ENCODE results near the gene GRAMD2B. TPM values are rescaled to one million over a fixed set of nuclear protein-coding genes. Genes with fewer than 3 reads are reported as not detected.
A peak's percentile ranks its signal among the peaks of the same experiment; 100 is the strongest.

GRAMD2B gene
- total RNA-seq, 2 experiments from 2014 or later, result 7.2 to 9.4 TPM

GRCh38 chr5:126508251-126508961, 85.2 kb downstream of the GRAMD2B start:
- POLR2A ChIA-PET, result interaction anchor here (0.9 to 2.4 kb wide), 5 partner anchors 9 to 269 kb away, joined by 3 to 11 read pairs (median 8); partner anchors contain the start of genes GRAMD2B and LMNB1
- Mint-ChIP-seq H3K9me3 (peaks cover 4% of the 10 kb centered on the region), H3K4me1 (ENCODE audit: low read depth) (peaks cover 55% of the 10 kb centered on the region), H3K36me3 (ENCODE audit: low read depth) (peaks cover 3% of the 10 kb centered on the region), H3K27me3 (no peaks in the 10 kb centered on the region), H3K4me3 (peak overlapping the region; percentile 85), H3K27ac (peak overlapping the region; percentile 92)
- TF ChIP-seq CTCF (IDR thresholded peaks at IDR 0.05), result no peak
- intact Hi-C loops (cut with DNase I, micrococcal nuclease), result loop anchor here in 1 of 2 experiments (2.0 kb wide), 1 partner anchor 30 kb away; no protein-coding TSS in a partner anchor
- Histone ChIP-seq H3K27ac (ENCODE audit: low read depth in 1 of 2, low read length in 2 of 2) (peak overlapping the region in 1 of 2 donors; percentile 11), H3K4me1 (ENCODE audit: insufficient read depth, low read length) (peaks cover 23% of the 10 kb centered on the region), H3K27me3 (ENCODE audit: control insufficient read depth in 1 of 2, insufficient read depth in 2 of 2, low read length in 2 of 2) (no peaks in the 10 kb centered on the region), H3K9me3 (ENCODE audit: control insufficient read depth in 1 of 2, insufficient read depth in 1 of 2, low read length in 2 of 2) (no peaks in the 10 kb centered on the region), H3K4me3 (ENCODE audit: low read length) (peak overlapping the region; percentile 29), H3K36me3 (ENCODE audit: insufficient read depth, low read length) (no peaks in the 10 kb centered on the region)
- CTCF ChIA-PET, result interaction anchor here (0.5 to 1.2 kb wide), 2 partner anchors 9 to 27 kb away, joined by 3 to 6 read pairs; no protein-coding TSS in a partner anchor
- peak in 1 of 14 experiments; percentile 37 for DNase-seq
- ATAC-seq (ENCODE audit: poor library complexity), result no peak

DNA sequence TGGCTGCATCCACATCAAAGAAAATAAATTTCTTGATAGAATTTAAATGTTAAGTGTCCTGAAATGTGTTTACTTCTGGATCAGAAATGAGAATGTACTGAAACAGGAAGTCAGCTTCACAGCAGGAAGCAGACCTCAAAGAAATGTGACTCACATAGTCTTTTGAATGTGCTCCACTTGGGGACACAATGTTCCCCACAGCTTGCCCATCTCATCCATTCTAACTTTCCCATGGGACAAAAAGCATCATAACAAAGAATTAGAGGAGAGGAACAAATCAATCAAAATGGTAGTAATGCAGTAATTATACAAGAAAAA, 85.7 kb downstream of the GRAMD2B start:
- Mint-ChIP-seq H3K36me3 (ENCODE audit: low read depth) (no peaks in the 10 kb centered on the region), H3K4me1 (ENCODE audit: low read depth) (peaks cover 50% of the 10 kb centered on the region), H3K4me3 (peak overlapping the region; percentile 85), H3K27ac (peak overlapping the region; percentile 92), H3K27me3 (no peaks in the 10 kb centered on the region), H3K9me3 (peaks cover 4% of the 10 kb centered on the region)
- peak; percentile 90 for ATAC-seq (ENCODE audit: poor library complexity)
- intact Hi-C loops (cut with DNase I, micrococcal nuclease), result loop anchor here in 1 of 2 experiments (2.0 kb wide), 1 partner anchor 30 kb away; no protein-coding TSS in a partner anchor
- Histone ChIP-seq H3K4me1 (ENCODE audit: insufficient read depth, low read length) (peaks cover 23% of the 10 kb centered on the region), H3K9me3 (ENCODE audit: control insufficient read depth in 1 of 2, insufficient read depth in 1 of 2, low read length in 2 of 2) (no peaks in the 10 kb centered on the region), H3K27ac (ENCODE audit: low read depth in 1 of 2, low read length in 2 of 2) (peak overlapping the region in 1 of 2 donors; percentile 11), H3K27me3 (ENCODE audit: control insufficient read depth in 1 of 2, insufficient read depth in 2 of 2, low read length in 2 of 2) (no peaks in the 10 kb centered on the region), H3K36me3 (ENCODE audit: insufficient read depth, low read length) (no peaks in the 10 kb centered on the region), H3K4me3 (ENCODE audit: low read length) (peak overlapping the region; percentile 29)
- no peak for TF ChIP-seq CTCF (IDR thresholded peaks at IDR 0.05)
- peak in 4 of 14 experiments; percentile 28 to 64 (median 55) for DNase-seq
- ChIA-PET POLR2A (interaction anchor here (0.9 to 2.4 kb wide), 5 partner anchors 9 to 268 kb away, joined by 3 to 11 read pairs (median 8); partner anchors contain the start of genes GRAMD2B and LMNB1), CTCF (interaction anchor here (0.5 to 1.2 kb wide), 3 partner anchors 8 to 28 kb away, joined by 3 to 6 read pairs (median 3); no protein-coding TSS in a partner anchor)

DNA sequence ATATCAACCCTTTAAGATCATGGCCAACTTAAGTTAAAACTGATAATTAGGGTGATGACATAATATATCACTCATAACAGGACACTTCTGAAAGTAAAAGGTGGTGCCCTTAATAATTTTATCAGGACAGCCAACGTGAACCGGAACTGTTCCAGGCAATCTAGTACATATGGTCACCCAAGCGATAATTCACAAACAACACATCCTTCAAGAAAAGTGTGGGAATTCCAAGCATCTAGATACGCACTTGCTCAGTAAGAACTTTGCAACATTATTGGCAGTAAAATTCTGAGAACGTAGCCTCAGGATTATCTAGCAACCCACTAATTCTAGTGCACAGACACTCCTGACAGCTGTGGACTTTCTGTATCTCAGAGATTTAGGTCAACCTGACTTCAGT, 86.1 kb downstream of the GRAMD2B start:
- no peaks in the 10 kb centered on the region for H3K9me3 ChIP-seq (ENCODE audit: control insufficient read depth in 1 of 2, insufficient read depth in 1 of 2, low read length in 2 of 2)
- intact Hi-C loops (cut with DNase I, micrococcal nuclease), result loop anchor here in 1 of 2 experiments (2.0 kb wide), 1 partner anchor 29 kb away; no protein-coding TSS in a partner anchor
- H3K4me1 ChIP-seq (ENCODE audit: insufficient read depth, low read length), result peaks cover 23% of the 10 kb centered on the region
- no peak for TF ChIP-seq CTCF (IDR thresholded peaks at IDR 0.05)
- H3K4me3 Mint-ChIP-seq, result peak overlapping the region; percentile 85
- peaks cover 4% of the 10 kb centered on the region for H3K9me3 Mint-ChIP-seq
- ChIA-PET CTCF (interaction anchor here (0.5 to 1.2 kb wide), 3 partner anchors 8 to 28 kb away, joined by 3 to 6 read pairs (median 3); no protein-coding TSS in a partner anchor), POLR2A (interaction anchor here (0.9 to 2.4 kb wide), 5 partner anchors 8 to 268 kb away, joined by 3 to 11 read pairs (median 8); partner anchors contain the start of genes GRAMD2B and LMNB1)
- H3K36me3 Mint-ChIP-seq (ENCODE audit: low read depth), result no peaks in the 10 kb centered on the region
- peak overlapping the region in 1 of 2 donors; percentile 11 for H3K27ac ChIP-seq (ENCODE audit: low read depth in 1 of 2, low read length in 2 of 2)
- DNase-seq (no peak), ATAC-seq (ENCODE audit: poor library complexity) (no peak)
- no peak overlapping the region for H3K4me3 ChIP-seq (ENCODE audit: low read length)
- no peaks in the 10 kb centered on the region for H3K27me3 ChIP-seq (ENCODE audit: control insufficient read depth in 1 of 2, insufficient read depth in 2 of 2, low read length in 2 of 2)
- peak overlapping the region; percentile 92 for H3K27ac Mint-ChIP-seq
- peaks cover 46% of the 10 kb centered on the region for H3K4me1 Mint-ChIP-seq (ENCODE audit: low read depth)
- H3K36me3 ChIP-seq (ENCODE audit: insufficient read depth, low read length), result no peaks in the 10 kb centered on the region
- no peaks in the 10 kb centered on the region for H3K27me3 Mint-ChIP-seq

All from CD4-positive, alpha-beta T cell (primary cell).